Measurements from ENCODE around the gene SCN8A.
"Not testable (repeated sequence)": the region's sequence is repeated elsewhere in the genome, so short reads cannot be mapped to it uniquely, and the experiment has no call there.

SCN8A gene

GRCh38 chr12:51774933-51775332 is 183.9 kb downstream of the SCN8A start:
- DNase-seq, result no peak

GRCh38 chr12:51777457-51777856 is 186.4 kb downstream of the SCN8A start:
- DNase-seq, result no peak

GRCh38 chr12:51777973-51778372 is 186.9 kb downstream of the SCN8A start:
- no peak for DNase-seq

- DNase-seq, result no peak
Observed at GRCh38 chr12:51779876-51780275, 188.8 kb downstream of the SCN8A start.

- no peak for DNase-seq
Observed at GRCh38 chr12:51784688-51785087, 193.7 kb downstream of the SCN8A start.

GRCh38 chr12:51785906-51786305 is 194.9 kb downstream of the SCN8A start:
- DNase-seq, result no peak

- no peak for DNase-seq
Observed at GRCh38 chr12:51788876-51789275, 197.8 kb downstream of the SCN8A start.

GRCh38 chr12:51792417-51792816 is 201.4 kb downstream of the SCN8A start:
- no peak for DNase-seq

- no peak for DNase-seq
Observed at GRCh38 chr12:51793201-51793600, 202.2 kb downstream of the SCN8A start.

GRCh38 chr12:51797301-51797700 is 206.3 kb downstream of the SCN8A start:
- DNase-seq, result no peak

- DNase-seq, result not testable (repeated sequence)
Observed at GRCh38 chr12:51798051-51798450, 207.0 kb downstream of the SCN8A start.

- no peak for DNase-seq
Observed at GRCh38 chr12:51798501-51798900, 207.5 kb downstream of the SCN8A start.

GRCh38 chr12:51801027-51801426 is 210.0 kb downstream of the SCN8A start:
- DNase-seq, result no peak

GRCh38 chr12:51806896-51807295 is 215.9 kb downstream of the SCN8A start:
- no peak for DNase-seq

- no peak for DNase-seq
Observed at GRCh38 chr12:51809193-51809592, 218.2 kb downstream of the SCN8A start.

GRCh38 chr12:51811203-51812202 is 220.5 kb downstream of the SCN8A start:
- DNase-seq, result no peak

- DNase-seq, result no peak
Observed at GRCh38 chr12:51812871-51813270, 221.8 kb downstream of the SCN8A start.

GRCh38 chr12:51813931-51814310 is 222.9 kb downstream of the SCN8A start:
- DNase-seq, result no peak

- peak; percentile 72 for DNase-seq
Observed at GRCh38 chr12:51814311-51815088, 223.5 kb downstream of the SCN8A start.

- no peak for DNase-seq
Observed at GRCh38 chr12:51815571-51815970, 224.5 kb downstream of the SCN8A start.

- DNase-seq, result no peak
Observed at GRCh38 chr12:51817027-51817953, 226.3 kb downstream of the SCN8A start.

GRCh38 chr12:51818086-51818485 is 227.1 kb downstream of the SCN8A start:
- no peak for DNase-seq
